Measurements from ENCODE around the gene FAN1. TPM values are rescaled to one million over a fixed set of nuclear protein-coding genes. Genes with fewer than 3 reads are reported as not detected.

Gene FAN1
- total and polyA plus RNA-seq, 2 donors (not counting 1 experiment from before 2014, with no cell fraction given), result 8.9 to 25.1 TPM

- Histone ChIP-seq H4K20me1 (ENCODE audit: control insufficient read depth, extremely low read depth, insufficient read depth, low read length) (no peaks in the 10 kb centered on the region), H3K36me3 (ENCODE audit: control insufficient read depth, insufficient read depth, low read length) (peaks cover 12% of the 10 kb centered on the region), H2AFZ (ENCODE audit: low read length) (no peak overlapping the region), H3K27me3 (ENCODE audit: control insufficient read depth, insufficient read depth, low read length) (no peaks in the 10 kb centered on the region), H3K9me3 (ENCODE audit: control insufficient read depth, insufficient read depth, low read depth, low read length) (no peaks in the 10 kb centered on the region), H3K79me2 (ENCODE audit: control insufficient read depth, insufficient read depth, low read length) (no peaks in the 10 kb centered on the region), H3K4me2 (ENCODE audit: extremely low read depth, insufficient read depth, low read length) (no peak overlapping the region), H3K4me3 (replicated peaks in 1 of 4; ENCODE audit: control extremely low read depth in 1 of 4, insufficient read depth in 1 of 4, low read depth in 3 of 4, low read length in 4 of 4) (no peak overlapping the region), H3K9ac (ENCODE audit: insufficient read depth, low read length) (no peak overlapping the region), H3K4me1 (ENCODE audit: control insufficient read depth, extremely low read depth, insufficient read depth, low read length) (peaks cover 4% of the 10 kb centered on the region), H3K27ac (ENCODE audit: insufficient read depth, low read length) (no peak overlapping the region)
- DNase-seq (ENCODE audit: low read depth in 2 of 2), result no peak
- TF ChIP-seq CTCF (conservative IDR thresholded peaks at IDR 0.05 in 1 of 2, IDR thresholded peaks at IDR 0.05 in 1 of 2; ENCODE audit: low read depth in 1 of 2, low read length in 2 of 2), result no peak
- TF ChIP-seq EZH2 (IDR thresholded peaks at IDR 0.05; ENCODE audit: low read length, missing control alignments), result no peak
Observed at GRCh38 chr15:30933293-30933692, 29.6 kb downstream of the FAN1 start.

DNA sequence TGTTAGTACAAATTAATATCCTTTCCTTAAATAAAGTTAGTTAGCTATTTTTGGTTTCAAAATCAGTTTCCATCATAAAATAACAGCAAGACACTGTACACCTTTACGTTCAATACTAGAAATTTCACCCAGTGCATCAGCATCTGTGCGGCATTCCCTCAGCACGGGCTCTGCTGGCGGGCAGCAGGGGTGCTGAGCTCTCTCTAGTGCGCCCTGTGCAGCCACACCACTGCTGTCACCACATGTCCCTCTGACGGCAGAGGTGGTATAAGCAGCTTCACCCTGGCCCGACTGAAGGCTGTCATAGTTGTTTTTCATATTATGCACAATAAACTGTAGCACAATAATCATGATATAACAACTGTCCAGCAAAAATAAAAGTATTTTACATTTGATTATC lies 35.4 kb downstream of the FAN1 start:
- H3K27me3 ChIP-seq (ENCODE audit: control insufficient read depth, insufficient read depth, low read length), result no peaks in the 10 kb centered on the region
- H3K4me2 ChIP-seq (ENCODE audit: extremely low read depth, insufficient read depth, low read length), result no peak overlapping the region
- peaks cover 3% of the 10 kb centered on the region for H4K20me1 ChIP-seq (ENCODE audit: control insufficient read depth, extremely low read depth, insufficient read depth, low read length)
- H3K9me3 ChIP-seq (ENCODE audit: control insufficient read depth, insufficient read depth, low read depth, low read length), result no peaks in the 10 kb centered on the region
- no peak for DNase-seq (ENCODE audit: low read depth in 2 of 2)
- no peaks in the 10 kb centered on the region for H3K79me2 ChIP-seq (ENCODE audit: control insufficient read depth, insufficient read depth, low read length)
- no peaks in the 10 kb centered on the region for H3K4me1 ChIP-seq (ENCODE audit: control insufficient read depth, extremely low read depth, insufficient read depth, low read length)
- no peak overlapping the region for H2AFZ ChIP-seq (ENCODE audit: low read length)
- no peak overlapping the region for H3K27ac ChIP-seq (ENCODE audit: insufficient read depth, low read length)
- no peak overlapping the region for H3K9ac ChIP-seq (ENCODE audit: insufficient read depth, low read length)
- H3K4me3 ChIP-seq (replicated peaks in 1 of 4; ENCODE audit: control extremely low read depth in 1 of 4, insufficient read depth in 1 of 4, low read depth in 3 of 4, low read length in 4 of 4), result no peak overlapping the region
- H3K36me3 ChIP-seq (ENCODE audit: control insufficient read depth, insufficient read depth, low read length), result peaks cover 20% of the 10 kb centered on the region
- no peak for TF ChIP-seq CTCF (conservative IDR thresholded peaks at IDR 0.05 in 1 of 2, IDR thresholded peaks at IDR 0.05 in 1 of 2; ENCODE audit: low read depth in 1 of 2, low read length in 2 of 2)
- TF ChIP-seq EZH2 (IDR thresholded peaks at IDR 0.05; ENCODE audit: low read length, missing control alignments), result no peak

GRCh38 chr15:30940359-30940758 lies 36.6 kb downstream of the FAN1 start:
- Histone ChIP-seq H3K27me3 (ENCODE audit: control insufficient read depth, insufficient read depth, low read length) (no peaks in the 10 kb centered on the region), H3K36me3 (ENCODE audit: control insufficient read depth, insufficient read depth, low read length) (peaks cover 18% of the 10 kb centered on the region), H3K9ac (ENCODE audit: insufficient read depth, low read length) (no peak overlapping the region), H3K4me3 (replicated peaks in 1 of 4; ENCODE audit: control extremely low read depth in 1 of 4, insufficient read depth in 1 of 4, low read depth in 3 of 4, low read length in 4 of 4) (no peak overlapping the region), H3K9me3 (ENCODE audit: control insufficient read depth, insufficient read depth, low read depth, low read length) (no peaks in the 10 kb centered on the region), H2AFZ (ENCODE audit: low read length) (no peak overlapping the region), H3K4me2 (ENCODE audit: extremely low read depth, insufficient read depth, low read length) (no peak overlapping the region), H4K20me1 (ENCODE audit: control insufficient read depth, extremely low read depth, insufficient read depth, low read length) (peaks cover 3% of the 10 kb centered on the region), H3K79me2 (ENCODE audit: control insufficient read depth, insufficient read depth, low read length) (no peaks in the 10 kb centered on the region), H3K4me1 (ENCODE audit: control insufficient read depth, extremely low read depth, insufficient read depth, low read length) (no peaks in the 10 kb centered on the region), H3K27ac (ENCODE audit: insufficient read depth, low read length) (no peak overlapping the region)
- TF ChIP-seq EZH2 (IDR thresholded peaks at IDR 0.05; ENCODE audit: low read length, missing control alignments) (no peak), CTCF (conservative IDR thresholded peaks at IDR 0.05 in 1 of 2, IDR thresholded peaks at IDR 0.05 in 1 of 2; ENCODE audit: low read depth in 1 of 2, low read length in 2 of 2) (no peak)
- no peak for DNase-seq (ENCODE audit: low read depth in 2 of 2)

All from fibroblast of lung (primary cell).